Glomerular visceral epithelial cell (primary cell): ENCODE measurements around the gene UGT2B17.
"Not testable (repeated sequence)": the region's sequence is repeated elsewhere in the genome, so short reads cannot be mapped to it uniquely, and the experiment has no call there.

ENCODE experiments used
- DNase-seq: peaks from one replicate; pipeline ENCODE4 v3.0.0-alpha.2; 2016; ENCODE audit errors: extremely low spot score

Gene UGT2B17

GRCh38 chr4:68569036-68569435 is 7.1 kb downstream of the UGT2B17 start:
- not testable (repeated sequence) for DNase-seq

- DNase-seq: not testable (repeated sequence)
Measured at GRCh38 chr4:68568535-68568934, 7.6 kb downstream of the UGT2B17 start.

GRCh38 chr4:68566364-68566763 is 9.8 kb downstream of the UGT2B17 start:
- DNase-seq: not testable (repeated sequence)

GRCh38 chr4:68565082-68565481 is 11.0 kb downstream of the UGT2B17 start:
- not testable (repeated sequence) for DNase-seq

GRCh38 chr4:68560364-68561070 is 15.6 kb downstream of the UGT2B17 start:
- not testable (repeated sequence) for DNase-seq

GRCh38 chr4:68553830-68554229 is 22.3 kb downstream of the UGT2B17 start:
- not testable (repeated sequence) for DNase-seq

- DNase-seq: not testable (repeated sequence)
Measured at GRCh38 chr4:68552818-68553811, 23.0 kb downstream of the UGT2B17 start.

- not testable (repeated sequence) for DNase-seq
Measured at GRCh38 chr4:68542742-68543141, 33.4 kb downstream of the UGT2B17 start.

- DNase-seq: no peak
Measured at GRCh38 chr4:68536375-68536774, 39.7 kb downstream of the UGT2B17 start.

- DNase-seq: no peak
Measured at GRCh38 chr4:68535974-68536373, 40.1 kb downstream of the UGT2B17 start.

- not testable (repeated sequence) for DNase-seq
Measured at GRCh38 chr4:68522232-68522631, 53.9 kb downstream of the UGT2B17 start.

GRCh38 chr4:68520985-68521384 is 55.1 kb downstream of the UGT2B17 start:
- no peak for DNase-seq

GRCh38 chr4:68518889-68519288 is 57.2 kb downstream of the UGT2B17 start:
- DNase-seq: no peak

GRCh38 chr4:68505452-68505851 is 70.7 kb downstream of the UGT2B17 start:
- DNase-seq: not testable (repeated sequence)

GRCh38 chr4:68504836-68505235 is 71.3 kb downstream of the UGT2B17 start:
- DNase-seq: not testable (repeated sequence)

GRCh38 chr4:68503462-68503861 is 72.7 kb downstream of the UGT2B17 start:
- not testable (repeated sequence) for DNase-seq

GRCh38 chr4:68499021-68499420 is 77.1 kb downstream of the UGT2B17 start:
- DNase-seq: no peak

- DNase-seq: peak; percentile 79
Measured at GRCh38 chr4:68498413-68499007, 77.6 kb downstream of the UGT2B17 start.

- DNase-seq: no peak
Measured at GRCh38 chr4:68494688-68495087, 81.4 kb downstream of the UGT2B17 start.

GRCh38 chr4:68490826-68491457 is 85.2 kb downstream of the UGT2B17 start:
- no peak for DNase-seq

GRCh38 chr4:68489338-68489737 is 86.8 kb downstream of the UGT2B17 start:
- DNase-seq: no peak
